Erythroblast (primary cell): Measurements from ENCODE around the gene USP49.

Experiments
- GATA1 ChIP-seq: IDR thresholded peaks from 2 replicates; pipeline ENCODE4 v1.6.1; 2011; ENCODE audit warnings: low read depth, mild to moderate bottlenecking, control low read depth, low read length, moderate library complexity
- POLR2A ChIP-seq: IDR thresholded peaks from 2 replicates; pipeline ENCODE4 v1.6.1; 2011; ENCODE audit warnings: mild to moderate bottlenecking, low read length

DNA sequence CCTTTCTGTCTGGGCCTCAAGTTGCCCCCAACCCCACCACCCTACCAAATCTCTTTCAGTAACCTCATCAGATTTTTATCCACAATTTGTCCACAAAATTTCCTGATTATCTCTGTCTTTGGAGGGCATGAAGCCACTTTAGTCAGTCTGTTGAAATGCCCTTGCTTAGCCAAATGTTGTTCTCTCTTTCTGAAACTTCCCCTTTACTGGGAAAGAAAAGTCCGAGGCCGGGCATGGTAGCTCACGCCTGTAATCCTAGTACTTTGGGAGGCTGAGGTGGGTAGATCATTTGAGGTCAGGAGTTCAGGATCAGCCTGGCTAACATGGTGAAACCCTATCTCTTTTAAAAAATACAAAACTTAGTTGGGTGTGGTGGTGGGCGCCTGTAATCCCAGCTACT lies 73.9 kb downstream of the USP49 start:
- TF ChIP-seq POLR2A (no peak), GATA1 (no peak)
